ENCODE data around the gene PIEZO2. TPM values are rescaled to one million over a fixed set of nuclear protein-coding genes. Genes with fewer than 3 reads are reported as not detected.

The PIEZO2 gene
- total and polyA plus RNA-seq, 2 of the 8 experiments (the other 6 are each of a cell fraction or from before 2014, with no cell fraction given): 4.7 to 16.5 TPM

DNA sequence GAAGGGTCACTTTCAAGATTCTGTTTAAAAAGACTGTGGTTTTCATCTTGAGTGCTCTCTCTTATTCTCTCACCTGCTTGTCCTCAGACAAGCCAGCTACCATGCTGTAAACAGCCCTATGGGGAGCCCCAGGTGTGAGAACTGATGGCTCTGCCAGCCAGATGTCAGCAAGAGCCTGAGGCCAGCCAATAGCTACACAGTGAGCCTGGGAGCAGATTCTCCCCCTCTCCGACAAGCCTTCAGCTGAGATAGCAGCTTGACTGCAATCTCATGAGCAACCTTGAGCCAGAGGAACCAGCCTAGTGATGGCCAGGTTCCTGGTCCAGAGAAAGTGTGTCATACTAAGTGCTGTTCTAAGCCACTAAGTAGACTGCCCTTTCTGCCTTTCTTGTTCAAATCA lies 351.5 kb downstream of the PIEZO2 start (continued):
- TF ChIP-seq EP300 (IDR thresholded peaks at IDR 0.05; ENCODE audit: borderline replicate concordance in 1 of 2, low read depth in 2 of 2, low read length in 2 of 2): no peak
- no peak for TF ChIP-seq POLR2AphosphoS5 (IDR thresholded peaks at IDR 0.05; ENCODE audit: low read depth, low read length)
- TF ChIP-seq SP4 (IDR thresholded peaks at IDR 0.05; ENCODE audit: low read length): no peak
